Mesodermal cell (in vitro differentiated cells): ENCODE data around the gene POTEE.
"Not testable (repeated sequence)": the region's sequence is repeated elsewhere in the genome, so short reads cannot be mapped to it uniquely, and the experiment has no call there.

Experiments used
- H3K27ac ChIP-seq: 2 replicates; pipeline ENCODE4 v1.7.0; 2013; ENCODE audit warnings: mild to moderate bottlenecking, low read depth, low read length, moderate library complexity; ENCODE audit not compliant: severe bottlenecking
- H3K36me3 ChIP-seq: 2 replicates; pipeline ENCODE4 v1.7.1; 2013; ENCODE audit warnings: mild to moderate bottlenecking, low read length, moderate library complexity; ENCODE audit not compliant: control insufficient read depth, insufficient read depth
- H3K4me1 ChIP-seq: one replicate; pipeline ENCODE4 v1.7.1; 2013; ENCODE audit warnings: mild to moderate bottlenecking, low read length; ENCODE audit not compliant: insufficient read depth, control insufficient read depth, poor library complexity, severe bottlenecking
- H3K4me3 ChIP-seq: 2 replicates; pipeline ENCODE4 v1.7.0; 2013; ENCODE audit warnings: low read length, control low read depth, mild to moderate bottlenecking; ENCODE audit not compliant: insufficient read depth, poor library complexity, severe bottlenecking; ENCODE audit errors: extremely low read depth
- H3K9me3 ChIP-seq: 2 replicates; pipeline ENCODE4 v1.7.1; 2013; ENCODE audit warnings: mild to moderate bottlenecking, low read length, moderate library complexity; ENCODE audit not compliant: control insufficient read depth
- WGBS, 2 experiments: methylation state at CpG; one replicate each; pipeline ENCODE4 v1.1.5; 2013; ENCODE audit warnings: missing lambda C conversion rate in 2 of 2; ENCODE audit not compliant: insufficient coverage in 2 of 2; 5-methylcytosine and 5-hydroxymethylcytosine counted together

The POTEE gene

GRCh38 chr2:131210434-131211211 is 1.3 kb downstream of the POTEE start:
- not testable (repeated sequence) for H3K27ac ChIP-seq, H3K36me3 ChIP-seq, H3K9me3 ChIP-seq, H3K4me1 ChIP-seq, H3K4me3 ChIP-seq
- no CpG with 5 or more reads among the region's 22 CpGs for WGBS, 2 experiments

DNA sequence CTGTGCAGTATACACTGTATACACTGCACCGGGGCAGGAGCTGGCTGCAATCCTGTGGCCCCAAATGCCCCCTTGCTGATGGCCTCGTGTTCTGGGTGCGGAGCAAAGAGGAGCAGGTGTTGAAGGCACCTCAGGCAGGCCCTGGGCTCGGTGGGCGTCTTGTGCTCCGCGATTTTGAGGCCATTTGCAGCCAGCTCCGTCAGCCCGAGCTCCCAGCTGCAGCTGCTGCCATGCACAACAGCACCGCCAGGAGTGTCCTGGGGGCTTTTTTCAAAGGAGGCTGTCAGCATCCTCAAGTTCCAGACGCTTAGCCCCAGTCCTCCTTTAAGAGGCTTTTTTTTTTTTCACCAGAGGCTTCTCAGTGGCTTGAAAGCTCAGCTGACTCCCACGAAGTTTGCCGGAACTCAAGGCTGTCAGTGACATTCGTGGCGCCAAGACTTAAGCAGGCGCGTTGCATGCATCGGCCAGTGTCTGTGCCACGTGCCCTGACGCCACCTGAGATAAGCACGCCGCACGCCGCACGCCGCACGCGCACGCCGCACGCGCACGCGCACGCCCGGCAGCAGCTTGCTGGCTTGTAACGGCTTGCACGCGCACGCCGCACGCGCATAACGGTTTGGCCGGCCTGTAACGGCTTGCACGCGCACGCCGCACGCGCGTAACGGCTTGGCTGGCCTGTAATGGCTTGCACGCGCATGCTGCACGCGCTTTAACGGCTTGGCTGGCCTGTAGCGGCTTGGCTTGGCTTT is 8.1 kb downstream of the POTEE start:
- H3K9me3 ChIP-seq, H3K4me3 ChIP-seq, H3K4me1 ChIP-seq, H3K27ac ChIP-seq, H3K36me3 ChIP-seq: not testable (repeated sequence)
- 84 to 100% methylated on average over 2 to 14 of the region's 60 CpGs for WGBS, 2 experiments

- not testable (repeated sequence) for H3K4me1 ChIP-seq, H3K36me3 ChIP-seq, H3K9me3 ChIP-seq, H3K27ac ChIP-seq, H3K4me3 ChIP-seq
- WGBS, 2 experiments, result 23 to 32% methylated on average over 3 to 4 of the region's 10 CpGs
These were observed 26.5 kb downstream of the POTEE start for GRCh38 chr2:131235543-131236449.
